ENCODE measurements around the gene TNC. TPM values are rescaled to one million over a fixed set of nuclear protein-coding genes. Genes with fewer than 3 reads are reported as not detected.

TNC gene
- polyA plus RNA-seq, 2 donors, result 5.3 to 16.3 TPM

DNA sequence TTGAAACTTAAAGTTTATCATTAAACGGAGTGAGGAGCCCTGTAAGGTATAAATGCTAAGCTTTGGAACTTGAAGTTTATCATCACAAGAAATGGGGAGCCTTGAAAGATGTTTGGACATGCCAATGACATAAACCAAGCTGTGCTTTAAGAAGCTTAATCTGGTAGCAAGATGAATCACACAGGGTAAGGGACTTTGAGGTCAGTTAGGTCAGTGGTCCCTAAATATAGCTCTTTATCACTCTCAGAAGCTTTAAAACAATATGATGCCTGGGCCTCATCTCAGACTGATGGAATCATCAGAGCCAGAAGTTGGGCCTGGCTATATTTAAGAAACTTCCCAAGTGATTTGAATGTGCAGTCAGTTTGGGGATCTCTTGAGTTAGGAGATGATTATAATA is 85.7 kb downstream of the TNC start:
- Histone ChIP-seq H3K4me1 (ENCODE audit: control insufficient read depth in 2 of 2, insufficient read depth in 2 of 2, low read length in 1 of 2) (no peaks in the 10 kb centered on the region), H3K4me3 (ENCODE audit: low read depth in 1 of 2, low read length in 2 of 2) (no peak overlapping the region), H3K27ac (ENCODE audit: low read depth in 2 of 2, low read length in 1 of 2) (no peak overlapping the region), H3K9me3 (ENCODE audit: control insufficient read depth in 2 of 2, insufficient read depth in 1 of 2, low read depth in 1 of 2, low read length in 1 of 2) (no peaks in the 10 kb centered on the region), H3K36me3 (ENCODE audit: control insufficient read depth in 2 of 2, insufficient read depth in 2 of 2, low read length in 1 of 2) (no peaks in the 10 kb centered on the region), H3K27me3 (ENCODE audit: control insufficient read depth in 1 of 2, insufficient read depth in 2 of 2, low read length in 2 of 2) (no peaks in the 10 kb centered on the region)
- WGBS, 2 donors, result 67 to 79% methylated on average over 1 of the region's 1 CpG

DNA sequence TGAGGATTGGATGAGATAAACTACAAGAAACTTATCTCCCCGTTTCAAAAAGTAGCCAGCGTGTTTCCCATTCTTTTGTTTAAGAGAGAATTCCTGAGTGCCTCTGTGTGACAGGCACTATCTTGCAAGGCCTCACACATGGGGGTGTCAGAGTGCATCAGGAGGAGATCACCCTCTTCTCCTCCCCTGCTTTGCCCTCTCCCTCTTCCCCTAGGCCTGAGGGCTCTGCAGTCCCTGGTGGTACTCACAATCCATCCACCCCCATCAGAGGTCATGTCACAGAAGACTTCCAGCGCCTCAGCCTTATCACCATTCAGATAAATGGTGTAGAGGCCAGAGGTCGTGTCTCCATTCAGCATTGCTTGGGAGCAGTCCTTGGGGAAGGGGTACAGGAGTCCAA is 88.0 kb downstream of the TNC start:
- Histone ChIP-seq H3K9me3 (ENCODE audit: control insufficient read depth in 2 of 2, insufficient read depth in 1 of 2, low read depth in 1 of 2, low read length in 1 of 2) (no peaks in the 10 kb centered on the region), H3K4me1 (ENCODE audit: control insufficient read depth in 2 of 2, insufficient read depth in 2 of 2, low read length in 1 of 2) (no peaks in the 10 kb centered on the region), H3K36me3 (ENCODE audit: control insufficient read depth in 2 of 2, insufficient read depth in 2 of 2, low read length in 1 of 2) (no peaks in the 10 kb centered on the region), H3K27me3 (ENCODE audit: control insufficient read depth in 1 of 2, insufficient read depth in 2 of 2, low read length in 2 of 2) (no peaks in the 10 kb centered on the region), H3K27ac (ENCODE audit: low read depth in 2 of 2, low read length in 1 of 2) (no peak overlapping the region), H3K4me3 (ENCODE audit: low read depth in 1 of 2, low read length in 2 of 2) (no peak overlapping the region)
- 71 to 79% methylated on average over 4 of the region's 4 CpGs for WGBS, 2 donors

GRCh38 chr9:115025721-115026120 is 92.2 kb downstream of the TNC start:
- Histone ChIP-seq H3K27me3 (ENCODE audit: control insufficient read depth in 1 of 2, insufficient read depth in 2 of 2, low read length in 2 of 2) (no peaks in the 10 kb centered on the region), H3K36me3 (ENCODE audit: control insufficient read depth in 2 of 2, insufficient read depth in 2 of 2, low read length in 1 of 2) (peaks cover 0 to 2% of the 10 kb centered on the region in 2 donors), H3K4me1 (ENCODE audit: control insufficient read depth in 2 of 2, insufficient read depth in 2 of 2, low read length in 1 of 2) (peaks cover 0 to 2% of the 10 kb centered on the region in 2 donors), H3K27ac (ENCODE audit: low read depth in 2 of 2, low read length in 1 of 2) (no peak overlapping the region), H3K4me3 (ENCODE audit: low read depth in 1 of 2, low read length in 2 of 2) (no peak overlapping the region), H3K9me3 (ENCODE audit: control insufficient read depth in 2 of 2, insufficient read depth in 1 of 2, low read depth in 1 of 2, low read length in 1 of 2) (no peaks in the 10 kb centered on the region)

GRCh38 chr9:115024925-115025535 is 92.9 kb downstream of the TNC start:
- H3K9me3 ChIP-seq (ENCODE audit: control insufficient read depth in 2 of 2, insufficient read depth in 1 of 2, low read depth in 1 of 2, low read length in 1 of 2), result no peaks in the 10 kb centered on the region
- H3K27me3 ChIP-seq (ENCODE audit: control insufficient read depth in 1 of 2, insufficient read depth in 2 of 2, low read length in 2 of 2), result no peaks in the 10 kb centered on the region
- peaks cover 0 to 2% of the 10 kb centered on the region in 2 donors for H3K4me1 ChIP-seq (ENCODE audit: control insufficient read depth in 2 of 2, insufficient read depth in 2 of 2, low read length in 1 of 2)
- WGBS, 2 donors, result 52 to 54% methylated on average over 5 of the region's 5 CpGs
- H3K27ac ChIP-seq (ENCODE audit: low read depth in 2 of 2, low read length in 1 of 2), result no peak overlapping the region
- H3K36me3 ChIP-seq (ENCODE audit: control insufficient read depth in 2 of 2, insufficient read depth in 2 of 2, low read length in 1 of 2), result peaks cover 0 to 2% of the 10 kb centered on the region in 2 donors
- H3K4me3 ChIP-seq (ENCODE audit: low read depth in 1 of 2, low read length in 2 of 2), result no peak overlapping the region

DNA sequence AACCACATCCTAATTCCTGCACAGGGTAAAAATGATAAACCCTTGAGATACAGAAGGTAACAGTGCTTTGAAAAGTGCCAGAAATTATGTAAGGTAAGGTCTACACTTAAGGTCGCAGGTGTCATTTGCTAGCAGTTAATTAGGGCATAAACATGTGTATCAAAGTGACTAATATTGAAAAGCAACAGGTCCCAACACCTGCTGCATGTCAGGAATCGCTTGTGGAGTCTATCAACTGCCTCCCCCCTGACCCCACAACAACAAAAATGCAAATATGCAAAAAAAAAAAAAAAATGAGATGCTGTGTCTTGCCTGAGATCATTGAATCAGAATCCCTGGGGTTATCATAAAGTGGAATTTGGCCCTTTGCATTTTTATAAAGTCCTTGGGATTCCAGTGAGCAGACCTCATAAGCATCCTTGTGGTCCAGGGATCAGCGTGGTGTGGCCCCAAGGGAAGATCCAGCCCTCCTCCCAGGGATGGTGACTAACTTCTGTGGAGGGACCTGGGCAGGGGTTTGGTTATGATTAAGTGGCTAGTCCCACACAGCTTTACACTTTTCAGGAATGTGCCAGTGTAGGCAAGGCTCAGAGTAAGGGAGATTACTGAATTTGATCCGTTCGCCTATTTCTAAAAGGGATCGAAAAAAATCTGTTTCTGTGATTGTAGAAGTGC is 95.1 kb downstream of the TNC start:
- Histone ChIP-seq H3K27ac (ENCODE audit: low read depth in 2 of 2, low read length in 1 of 2) (no peak overlapping the region), H3K27me3 (ENCODE audit: control insufficient read depth in 1 of 2, insufficient read depth in 2 of 2, low read length in 2 of 2) (no peaks in the 10 kb centered on the region), H3K4me3 (ENCODE audit: low read depth in 1 of 2, low read length in 2 of 2) (no peak overlapping the region), H3K9me3 (ENCODE audit: control insufficient read depth in 2 of 2, insufficient read depth in 1 of 2, low read depth in 1 of 2, low read length in 1 of 2) (no peaks in the 10 kb centered on the region), H3K36me3 (ENCODE audit: control insufficient read depth in 2 of 2, insufficient read depth in 2 of 2, low read length in 1 of 2) (peaks cover 0 to 2% of the 10 kb centered on the region in 2 donors), H3K4me1 (ENCODE audit: control insufficient read depth in 2 of 2, insufficient read depth in 2 of 2, low read length in 1 of 2) (peaks cover 2% of the 10 kb centered on the region in 2 donors)
- WGBS, 2 donors, result 77 to 83% methylated on average over 6 of the region's 6 CpGs

- peak overlapping the region; percentile 35 to 56 for H3K27ac ChIP-seq (ENCODE audit: low read depth in 2 of 2, low read length in 1 of 2)
- WGBS, 2 donors, result 45 to 52% methylated on average over 8 of the region's 8 CpGs
- H3K4me1 ChIP-seq (ENCODE audit: control insufficient read depth in 2 of 2, insufficient read depth in 2 of 2, low read length in 1 of 2), result peaks cover 2 to 6% of the 10 kb centered on the region in 2 donors
- H3K36me3 ChIP-seq (ENCODE audit: control insufficient read depth in 2 of 2, insufficient read depth in 2 of 2, low read length in 1 of 2), result peaks cover 0 to 2% of the 10 kb centered on the region in 2 donors
- H3K4me3 ChIP-seq (ENCODE audit: low read depth in 1 of 2, low read length in 2 of 2), result no peak overlapping the region
- H3K27me3 ChIP-seq (ENCODE audit: control insufficient read depth in 1 of 2, insufficient read depth in 2 of 2, low read length in 2 of 2), result no peaks in the 10 kb centered on the region
- no peaks in the 10 kb centered on the region for H3K9me3 ChIP-seq (ENCODE audit: control insufficient read depth in 2 of 2, insufficient read depth in 1 of 2, low read depth in 1 of 2, low read length in 1 of 2)
These were observed 99.2 kb downstream of the TNC start for GRCh38 chr9:115018547-115019435.

- no peaks in the 10 kb centered on the region for H3K9me3 ChIP-seq (ENCODE audit: control insufficient read depth in 2 of 2, insufficient read depth in 1 of 2, low read depth in 1 of 2, low read length in 1 of 2)
- no peak overlapping the region for H3K4me3 ChIP-seq (ENCODE audit: low read depth in 1 of 2, low read length in 2 of 2)
- H3K36me3 ChIP-seq (ENCODE audit: control insufficient read depth in 2 of 2, insufficient read depth in 2 of 2, low read length in 1 of 2), result peaks cover 0 to 2% of the 10 kb centered on the region in 2 donors
- peaks cover 2 to 4% of the 10 kb centered on the region in 2 donors for H3K4me1 ChIP-seq (ENCODE audit: control insufficient read depth in 2 of 2, insufficient read depth in 2 of 2, low read length in 1 of 2)
- H3K27me3 ChIP-seq (ENCODE audit: control insufficient read depth in 1 of 2, insufficient read depth in 2 of 2, low read length in 2 of 2), result no peaks in the 10 kb centered on the region
- H3K27ac ChIP-seq (ENCODE audit: low read depth in 2 of 2, low read length in 1 of 2), result no peak overlapping the region
- 51 to 56% methylated on average over 5 of the region's 5 CpGs for WGBS, 2 donors
These were observed 101.6 kb downstream of the TNC start for GRCh38 chr9:115016344-115016743.

GRCh38 chr9:115015018-115015635 is 102.8 kb downstream of the TNC start:
- WGBS, 2 donors, result 76 to 82% methylated on average over 4 of the region's 4 CpGs
- Histone ChIP-seq H3K4me3 (ENCODE audit: low read depth in 1 of 2, low read length in 2 of 2) (no peak overlapping the region), H3K27ac (ENCODE audit: low read depth in 2 of 2, low read length in 1 of 2) (no peak overlapping the region), H3K36me3 (ENCODE audit: control insufficient read depth in 2 of 2, insufficient read depth in 2 of 2, low read length in 1 of 2) (no peaks in the 10 kb centered on the region), H3K27me3 (ENCODE audit: control insufficient read depth in 1 of 2, insufficient read depth in 2 of 2, low read length in 2 of 2) (no peaks in the 10 kb centered on the region), H3K9me3 (ENCODE audit: control insufficient read depth in 2 of 2, insufficient read depth in 1 of 2, low read depth in 1 of 2, low read length in 1 of 2) (no peaks in the 10 kb centered on the region), H3K4me1 (ENCODE audit: control insufficient read depth in 2 of 2, insufficient read depth in 2 of 2, low read length in 1 of 2) (peaks cover 2 to 7% of the 10 kb centered on the region in 2 donors)

DNA sequence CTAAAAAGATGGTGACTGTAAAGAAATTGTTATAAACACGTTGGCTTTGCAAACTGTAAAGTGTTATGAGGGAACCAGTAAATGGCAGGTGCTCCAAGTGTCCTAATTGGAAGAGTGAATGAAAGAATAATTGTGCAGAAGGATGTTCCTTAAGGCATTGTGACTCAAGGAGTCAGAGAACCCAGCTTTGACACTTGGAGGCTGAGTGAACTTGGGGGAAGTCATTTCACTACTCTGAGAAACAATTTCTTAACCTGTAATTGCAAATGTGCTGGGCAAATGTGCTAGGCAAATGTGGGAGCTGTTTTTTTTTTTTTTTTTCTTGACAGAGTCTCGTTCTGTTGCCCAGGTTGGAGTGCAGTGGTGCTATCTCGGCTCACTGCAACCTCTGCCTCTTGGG is 103.5 kb downstream of the TNC start:
- H3K4me3 ChIP-seq (ENCODE audit: low read depth in 1 of 2, low read length in 2 of 2), result no peak overlapping the region
- no peak overlapping the region for H3K27ac ChIP-seq (ENCODE audit: low read depth in 2 of 2, low read length in 1 of 2)

More for the DNA sequence above, 103.5 kb downstream of the TNC start:
- H3K9me3 ChIP-seq (ENCODE audit: control insufficient read depth in 2 of 2, insufficient read depth in 1 of 2, low read depth in 1 of 2, low read length in 1 of 2), result no peaks in the 10 kb centered on the region
- WGBS, 2 donors, result 56 to 69% methylated on average over 3 of the region's 3 CpGs
- H3K27me3 ChIP-seq (ENCODE audit: control insufficient read depth in 1 of 2, insufficient read depth in 2 of 2, low read length in 2 of 2), result no peaks in the 10 kb centered on the region
- no peaks in the 10 kb centered on the region for H3K36me3 ChIP-seq (ENCODE audit: control insufficient read depth in 2 of 2, insufficient read depth in 2 of 2, low read length in 1 of 2)
- peaks cover 2 to 7% of the 10 kb centered on the region in 2 donors for H3K4me1 ChIP-seq (ENCODE audit: control insufficient read depth in 2 of 2, insufficient read depth in 2 of 2, low read length in 1 of 2)

Measured in esophagus (tissue), 2 donors.